Measurements from ENCODE around the gene ACVR2B. TPM values are rescaled to one million over a fixed set of nuclear protein-coding genes. Genes with fewer than 3 reads are reported as not detected.

Gene ACVR2B
- total and polyA plus RNA-seq, 2 experiments from 2014 or later, result 9.0 to 15.4 TPM

DNA sequence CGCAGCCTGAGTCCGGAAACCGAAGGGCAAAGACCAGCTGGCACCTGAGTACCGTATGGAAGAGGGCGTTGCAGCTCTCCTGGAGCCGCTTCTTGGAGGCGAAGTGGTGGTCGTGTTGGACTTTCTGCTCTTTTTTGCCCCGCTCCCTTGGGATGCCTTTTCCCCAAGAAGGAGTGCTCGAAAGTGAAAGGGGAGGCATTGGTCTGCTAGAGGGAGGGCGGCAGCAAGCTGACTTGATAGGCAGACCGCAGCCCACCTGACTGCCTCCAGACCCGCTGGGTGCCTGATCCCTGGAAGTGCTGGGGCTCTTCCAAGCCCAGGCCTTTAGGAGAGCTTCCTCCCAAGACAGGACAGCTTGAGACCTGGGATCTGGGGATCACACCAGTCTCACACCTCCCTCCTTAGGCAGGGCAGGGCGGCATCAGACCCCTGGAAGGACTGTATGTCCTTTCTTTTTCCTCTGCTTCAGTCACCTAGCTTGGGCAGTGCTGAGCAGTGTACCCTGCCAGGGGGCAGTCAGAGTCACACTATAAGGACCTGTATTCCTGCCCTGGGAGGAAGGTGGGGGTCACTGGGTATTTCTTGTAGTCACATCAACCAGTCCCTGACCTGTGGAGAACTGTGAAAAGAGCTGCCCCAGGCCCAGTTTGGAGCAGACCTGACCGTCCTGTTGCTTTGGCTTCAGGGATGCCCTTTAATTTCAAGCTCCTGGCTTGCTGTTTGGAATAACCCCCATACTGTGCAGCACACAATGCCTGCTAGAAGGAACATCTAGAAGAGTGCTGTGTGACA is 2.1 kb downstream of the ACVR2B start:
- peaks cover 25% of the 10 kb centered on the region for H3K4me1 ChIP-seq (ENCODE audit: insufficient read depth)
- no peaks in the 10 kb centered on the region for H3K9me3 ChIP-seq (ENCODE audit: low read depth)
- peak overlapping the region; percentile 93 for H3K27ac ChIP-seq
- peaks cover 41% of the 10 kb centered on the region for H4K20me1 ChIP-seq (ENCODE audit: insufficient read depth, poor library complexity, severe bottlenecking)
- H3K4me3 ChIP-seq, result peak overlapping the region; percentile 20
- H3K36me3 ChIP-seq (replicated peaks; ENCODE audit: insufficient read depth, low read depth), result no peaks in the 10 kb centered on the region
- 8% methylated on average over 15 of the region's 15 CpGs for WGBS (ENCODE audit: low lambda C conversion rate, missing lambda C conversion rate)
- peaks cover 60% of the 10 kb centered on the region for H3K79me2 ChIP-seq
- H2AFZ ChIP-seq, result peak overlapping the region; percentile 86
- no peaks in the 10 kb centered on the region for H3K27me3 ChIP-seq
- no peaks in the 10 kb centered on the region for H3K9me2 ChIP-seq (replicated peaks; ENCODE audit: insufficient read depth)
- peak overlapping the region; percentile 99 for H3K4me2 ChIP-seq
- TF ChIP-seq, protein P1, sequence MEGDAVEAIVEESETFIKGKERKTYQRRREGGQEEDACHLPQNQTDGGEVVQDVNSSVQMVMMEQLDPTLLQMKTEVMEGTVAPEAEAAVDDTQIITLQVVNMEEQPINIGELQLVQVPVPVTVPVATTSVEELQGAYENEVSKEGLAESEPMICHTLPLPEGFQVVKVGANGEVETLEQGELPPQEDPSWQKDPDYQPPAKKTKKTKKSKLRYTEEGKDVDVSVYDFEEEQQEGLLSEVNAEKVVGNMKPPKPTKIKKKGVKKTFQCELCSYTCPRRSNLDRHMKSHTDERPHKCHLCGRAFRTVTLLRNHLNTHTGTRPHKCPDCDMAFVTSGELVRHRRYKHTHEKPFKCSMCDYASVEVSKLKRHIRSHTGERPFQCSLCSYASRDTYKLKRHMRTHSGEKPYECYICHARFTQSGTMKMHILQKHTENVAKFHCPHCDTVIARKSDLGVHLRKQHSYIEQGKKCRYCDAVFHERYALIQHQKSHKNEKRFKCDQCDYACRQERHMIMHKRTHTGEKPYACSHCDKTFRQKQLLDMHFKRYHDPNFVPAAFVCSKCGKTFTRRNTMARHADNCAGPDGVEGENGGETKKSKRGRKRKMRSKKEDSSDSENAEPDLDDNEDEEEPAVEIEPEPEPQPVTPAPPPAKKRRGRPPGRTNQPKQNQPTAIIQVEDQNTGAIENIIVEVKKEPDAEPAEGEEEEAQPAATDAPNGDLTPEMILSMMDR (IDR thresholded peaks at IDR 0.05; ENCODE audit: poor library complexity), result no peak
- TF ChIP-seq EZH2 (IDR thresholded peaks at IDR 0.05; ENCODE audit: borderline replicate concordance) (no peak), EZH2phosphoT487 (IDR thresholded peaks at IDR 0.05; ENCODE audit: low read depth, severe bottlenecking, unreplicated experiment) (no peak)
- DNase-seq (ENCODE audit: low spot score), result no peak

DNA sequence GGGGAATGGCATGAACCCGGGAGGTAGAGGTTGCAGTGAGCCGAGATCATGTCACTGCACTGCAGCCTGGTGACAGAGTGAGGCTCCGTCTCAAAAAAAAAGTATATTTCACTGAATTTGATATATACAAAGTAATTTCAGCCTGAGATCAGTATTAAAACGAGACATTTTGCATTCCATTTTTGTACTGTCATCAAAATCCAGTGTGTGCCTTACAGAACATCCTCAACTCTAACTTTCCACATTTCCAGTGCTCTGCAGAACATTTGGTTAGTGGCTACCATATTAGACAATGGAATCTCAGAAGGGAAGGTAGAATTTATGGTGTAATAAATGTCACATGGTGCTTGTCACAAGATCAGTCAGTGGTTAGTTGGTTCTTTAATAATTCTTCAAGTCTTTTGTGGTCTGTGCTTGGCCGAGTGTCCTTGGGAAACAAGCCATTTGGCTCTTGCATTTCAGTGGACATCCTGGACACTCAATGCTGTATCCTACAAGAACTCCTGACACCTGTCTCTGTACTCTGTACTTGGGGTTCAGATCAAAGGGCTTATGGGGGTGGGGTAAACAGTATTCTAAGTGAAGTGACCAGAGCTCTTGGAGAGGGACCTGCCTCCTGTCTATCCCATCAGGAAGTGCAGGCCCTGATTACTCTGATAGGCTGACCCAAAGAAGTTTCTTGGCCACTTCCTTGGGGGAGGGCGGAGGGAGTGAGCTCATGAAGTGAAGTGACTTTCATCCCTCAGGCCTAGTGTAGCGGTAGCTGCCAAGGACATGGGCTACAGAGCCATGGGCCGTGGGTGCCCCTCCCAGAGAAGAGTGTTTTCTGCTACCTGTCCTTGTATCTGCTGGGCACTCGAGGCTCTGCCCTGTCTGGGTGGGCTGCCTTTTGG is 3.7 kb downstream of the ACVR2B start:
- H4K20me1 ChIP-seq (ENCODE audit: insufficient read depth, poor library complexity, severe bottlenecking), result peaks cover 50% of the 10 kb centered on the region

DNA sequence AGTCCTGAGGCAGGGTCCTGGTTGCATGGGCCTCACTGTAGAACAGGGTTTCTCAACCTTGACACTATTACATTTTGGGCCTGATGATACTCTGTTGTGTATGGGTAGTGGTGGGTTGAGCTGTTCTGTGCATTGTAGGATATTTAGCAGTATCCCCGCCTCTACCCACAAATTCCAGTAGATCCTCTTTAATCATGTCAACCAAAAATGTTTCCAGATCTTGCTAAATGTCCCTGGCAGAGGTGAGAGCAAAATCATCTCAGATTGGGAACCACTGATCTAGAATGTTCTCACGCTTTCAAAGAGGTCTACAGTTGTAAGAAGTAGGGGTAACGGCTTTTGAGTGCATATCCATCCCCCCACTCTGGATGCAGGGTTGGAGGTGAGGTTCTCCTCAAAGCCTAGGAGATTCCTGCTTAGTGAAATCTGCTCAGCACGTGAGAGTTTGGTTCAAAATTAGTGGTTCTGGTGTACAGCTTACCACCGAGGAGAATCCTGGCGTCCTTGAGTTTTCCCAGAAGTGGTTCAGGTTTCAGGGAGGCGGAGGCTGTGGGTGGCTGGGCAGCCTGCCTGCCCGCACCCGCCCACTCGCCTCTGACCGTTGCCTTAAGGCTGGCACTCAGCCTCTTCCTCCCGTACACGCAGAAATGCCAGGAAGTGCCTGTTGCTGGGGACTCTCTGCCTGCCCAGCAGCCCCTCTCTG is 5.3 kb downstream of the ACVR2B start:
- Histone ChIP-seq H2AFZ (no peak overlapping the region), H3K79me2 (peaks cover 91% of the 10 kb centered on the region), H3K9me3 (ENCODE audit: low read depth) (no peaks in the 10 kb centered on the region), H3K4me3 (no peak overlapping the region), H3K4me1 (ENCODE audit: insufficient read depth) (peaks cover 19% of the 10 kb centered on the region), H3K4me2 (no peak overlapping the region), H3K27me3 (no peaks in the 10 kb centered on the region), H3K9me2 (replicated peaks; ENCODE audit: insufficient read depth) (no peaks in the 10 kb centered on the region), H3K36me3 (replicated peaks; ENCODE audit: insufficient read depth, low read depth) (no peaks in the 10 kb centered on the region), H3K27ac (no peak overlapping the region), H4K20me1 (ENCODE audit: insufficient read depth, poor library complexity, severe bottlenecking) (peaks cover 54% of the 10 kb centered on the region)
- WGBS (ENCODE audit: low lambda C conversion rate, missing lambda C conversion rate), result 78% methylated on average over 13 of the region's 13 CpGs
- TF ChIP-seq EZH2 (IDR thresholded peaks at IDR 0.05; ENCODE audit: borderline replicate concordance), result no peak
- TF ChIP-seq EZH2phosphoT487 (IDR thresholded peaks at IDR 0.05; ENCODE audit: low read depth, severe bottlenecking, unreplicated experiment), result no peak
- TF ChIP-seq, protein P1 (IDR thresholded peaks at IDR 0.05; ENCODE audit: poor library complexity), result no peak
- no peak for DNase-seq (ENCODE audit: low spot score)

More for the DNA sequence above, 3.7 kb downstream of the ACVR2B start:
- Histone ChIP-seq H3K36me3 (replicated peaks; ENCODE audit: insufficient read depth, low read depth) (no peaks in the 10 kb centered on the region), H3K27ac (peak overlapping the region; percentile 68), H3K4me1 (ENCODE audit: insufficient read depth) (peaks cover 25% of the 10 kb centered on the region), H3K27me3 (no peaks in the 10 kb centered on the region), H3K4me2 (no peak overlapping the region), H3K4me3 (no peak overlapping the region), H2AFZ (no peak overlapping the region), H3K79me2 (peaks cover 76% of the 10 kb centered on the region), H3K9me3 (ENCODE audit: low read depth) (no peaks in the 10 kb centered on the region), H3K9me2 (replicated peaks; ENCODE audit: insufficient read depth) (no peaks in the 10 kb centered on the region)
- TF ChIP-seq EZH2phosphoT487 (IDR thresholded peaks at IDR 0.05; ENCODE audit: low read depth, severe bottlenecking, unreplicated experiment), result no peak
- no peak for TF ChIP-seq EZH2 (IDR thresholded peaks at IDR 0.05; ENCODE audit: borderline replicate concordance)
- TF ChIP-seq, protein P1 (IDR thresholded peaks at IDR 0.05; ENCODE audit: poor library complexity), result no peak
- WGBS (ENCODE audit: low lambda C conversion rate, missing lambda C conversion rate), result 89% methylated on average over 9 of the region's 9 CpGs
- DNase-seq (ENCODE audit: low spot score), result peak; percentile 28

All from hepatocyte (in vitro differentiated cells).